Activated CD4-positive, alpha-beta T cell treated with anti-CD3 and anti-CD28 coated beads, Interleukin-2, Interleukin-6, amounts not matched to agents 100 ng/mL and 50 ng/mL, durations not matched to agents 16 hours and 8 hours (primary cell): ENCODE results near the gene PKP4.

ENCODE experiments used
- DNase-seq: peaks from one replicate; pipeline ENCODE4 v3.0.0-alpha.2; 2020

PKP4 gene

GRCh38 chr2:158600155-158600802 is 143.5 kb downstream of the PKP4 start:
- DNase-seq, result no peak

GRCh38 chr2:158602027-158602426 is 145.3 kb downstream of the PKP4 start:
- no peak for DNase-seq

DNA sequence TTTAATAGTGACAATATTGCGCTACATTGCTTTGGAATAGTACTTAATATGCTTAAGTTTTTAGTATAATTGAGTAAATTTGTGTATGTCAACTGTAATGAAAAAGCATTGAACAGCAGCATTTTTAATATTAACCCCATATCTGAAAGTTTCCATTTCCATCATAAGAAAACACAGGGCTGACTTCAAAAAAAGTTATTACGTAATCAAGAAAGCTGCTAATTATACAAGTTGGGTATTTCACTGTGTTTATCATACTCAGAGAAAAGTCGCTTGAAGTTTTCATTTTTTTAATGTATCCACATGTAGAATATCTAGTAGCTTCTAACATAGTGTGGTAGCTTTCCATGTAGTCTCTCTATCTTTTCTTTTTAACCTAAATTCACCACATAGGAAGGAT is 146.5 kb downstream of the PKP4 start:
- DNase-seq, result no peak

DNA sequence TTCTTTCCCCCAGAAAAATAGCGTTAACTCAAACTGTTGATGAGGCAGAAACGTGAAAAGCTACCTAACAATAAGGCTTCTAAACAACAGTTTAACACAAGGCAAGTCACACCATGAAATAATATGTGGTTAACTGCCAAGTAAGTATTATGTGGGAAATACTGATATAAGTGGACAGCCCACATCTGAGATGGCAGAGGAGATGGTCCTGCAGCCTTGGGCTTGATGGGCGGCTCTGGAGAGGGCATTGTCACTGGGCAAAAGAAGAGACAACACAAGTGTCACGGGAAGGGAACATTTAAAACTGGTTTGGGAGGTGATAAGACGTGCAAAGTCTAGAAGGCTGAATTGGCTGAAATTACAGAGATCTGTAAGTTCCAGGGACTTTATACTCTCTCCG is 147.2 kb downstream of the PKP4 start:
- no peak for DNase-seq

GRCh38 chr2:158610059-158610458 is 153.3 kb downstream of the PKP4 start:
- DNase-seq, result no peak

DNA sequence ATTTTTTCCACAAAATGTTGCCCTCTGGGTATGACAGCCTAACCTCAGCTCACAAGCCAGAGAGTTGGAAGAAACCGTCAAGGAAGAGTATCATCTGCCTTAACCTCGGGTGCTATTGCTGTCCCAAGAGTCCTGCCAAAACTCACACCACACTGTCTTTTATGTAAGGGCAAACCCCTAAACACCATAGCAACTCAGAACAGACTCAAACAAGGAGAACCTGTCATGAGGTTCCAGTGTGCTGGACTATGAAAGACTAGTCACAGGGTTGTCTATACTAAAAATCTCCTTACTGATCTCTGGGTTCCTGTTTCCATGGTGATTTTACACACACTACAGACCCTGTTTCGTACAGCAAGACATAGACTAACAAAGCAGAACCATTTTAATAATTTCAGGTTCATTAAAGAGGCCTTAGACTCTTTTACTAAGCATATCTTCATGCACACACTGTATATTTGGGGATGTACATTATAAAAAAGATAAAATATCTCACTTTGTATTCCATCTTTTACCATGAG is 159.8 kb downstream of the PKP4 start:
- no peak for DNase-seq

- DNase-seq, result no peak
Measured at GRCh38 chr2:158618891-158619490, 162.2 kb downstream of the PKP4 start.

- peak; percentile 12 for DNase-seq
Measured at GRCh38 chr2:158619496-158619895, 162.7 kb downstream of the PKP4 start.

GRCh38 chr2:158620656-158621055 is 163.9 kb downstream of the PKP4 start:
- DNase-seq, result no peak

DNA sequence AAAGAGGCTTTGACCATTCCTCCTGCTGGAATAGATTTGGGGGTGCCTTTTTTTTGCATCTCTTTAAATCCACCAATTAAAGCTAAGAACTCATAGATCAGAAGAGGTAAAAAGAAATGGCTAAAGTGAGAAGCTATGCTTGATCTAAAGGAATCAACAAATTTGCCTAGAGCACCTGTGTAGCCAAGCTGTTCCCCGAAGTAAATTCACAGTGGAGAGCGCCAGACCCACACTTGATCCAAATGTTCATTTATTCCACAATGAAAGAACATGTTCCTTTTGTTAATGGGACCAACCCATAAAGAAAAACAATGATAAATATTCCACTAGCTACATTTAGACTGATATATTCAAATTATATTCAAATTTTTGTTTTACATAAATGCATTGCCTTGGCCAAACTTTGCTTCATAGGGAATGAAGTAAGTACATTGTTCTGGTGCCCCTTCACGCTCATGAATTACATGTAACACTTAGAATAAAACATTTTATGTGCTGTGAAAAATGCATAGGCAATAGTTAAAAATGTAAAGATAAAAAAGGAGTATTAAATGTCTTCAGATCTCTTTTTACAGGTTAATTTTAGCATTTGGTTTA is 167.4 kb downstream of the PKP4 start:
- no peak for DNase-seq

DNA sequence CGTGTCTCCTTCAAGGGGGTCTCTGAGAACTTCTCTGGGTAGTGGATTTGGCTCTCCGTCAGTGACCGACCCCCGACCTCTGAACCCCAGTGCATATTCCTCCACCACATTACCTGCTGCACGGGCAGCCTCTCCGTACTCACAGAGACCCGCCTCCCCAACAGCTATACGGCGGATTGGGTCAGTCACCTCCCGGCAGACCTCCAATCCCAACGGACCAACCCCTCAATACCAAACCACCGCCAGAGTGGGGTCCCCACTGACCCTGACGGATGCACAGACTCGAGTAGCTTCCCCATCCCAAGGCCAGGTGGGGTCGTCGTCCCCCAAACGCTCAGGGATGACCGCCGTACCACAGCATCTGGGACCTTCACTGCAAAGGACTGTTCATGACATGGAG is 168.2 kb downstream of the PKP4 start:
- no peak for DNase-seq

DNA sequence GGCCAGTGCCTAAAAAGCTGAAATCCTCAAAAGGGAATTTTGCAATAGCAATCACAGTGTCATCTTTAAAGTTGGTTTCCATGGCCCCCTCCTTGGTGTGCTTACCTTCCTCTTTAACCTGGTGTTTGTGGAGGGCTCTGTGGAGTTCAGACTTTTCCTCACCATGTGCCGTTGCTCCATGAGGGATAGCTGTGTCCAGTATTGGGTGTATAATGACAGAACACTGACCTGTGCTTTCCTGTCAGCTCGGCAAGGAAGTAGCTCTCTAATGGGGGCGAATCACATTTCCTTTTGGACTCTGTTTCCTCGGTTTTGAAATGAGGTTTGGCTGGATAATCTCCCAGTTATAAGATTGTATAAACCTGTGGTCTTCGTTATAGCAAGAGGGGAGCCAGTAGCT is 172.4 kb downstream of the PKP4 start:
- DNase-seq, result no peak

GRCh38 chr2:158633261-158633660 is 176.5 kb downstream of the PKP4 start:
- no peak for DNase-seq

- no peak for DNase-seq
Measured at GRCh38 chr2:158634627-158635026, 177.9 kb downstream of the PKP4 start.

GRCh38 chr2:158635961-158636601 is 179.3 kb downstream of the PKP4 start:
- no peak for DNase-seq

- no peak for DNase-seq
Measured at GRCh38 chr2:158637357-158637756, 180.6 kb downstream of the PKP4 start.

GRCh38 chr2:158644139-158644538 is 187.4 kb downstream of the PKP4 start:
- DNase-seq, result no peak

DNA sequence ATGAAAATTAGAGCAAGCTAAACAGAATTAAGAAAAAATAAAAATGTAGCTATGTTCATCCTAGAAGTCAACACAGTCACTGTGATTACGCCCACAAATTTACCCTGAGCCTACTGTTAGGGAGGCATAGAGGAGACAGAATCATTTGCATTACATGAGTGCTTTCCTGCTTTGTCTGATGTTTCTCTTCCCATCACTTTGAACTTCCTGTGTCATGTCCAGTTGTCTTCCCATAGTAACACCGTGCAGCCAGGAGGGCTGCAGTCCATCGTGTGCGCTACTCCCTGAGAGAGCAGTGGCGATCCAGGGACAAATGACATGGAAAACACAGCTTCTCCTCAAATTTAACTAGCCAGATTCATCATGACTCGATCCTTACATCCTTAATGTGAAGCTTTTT is 188.5 kb downstream of the PKP4 start:
- DNase-seq, result no peak

GRCh38 chr2:158647436-158648231 is 190.9 kb downstream of the PKP4 start:
- DNase-seq, result no peak

DNA sequence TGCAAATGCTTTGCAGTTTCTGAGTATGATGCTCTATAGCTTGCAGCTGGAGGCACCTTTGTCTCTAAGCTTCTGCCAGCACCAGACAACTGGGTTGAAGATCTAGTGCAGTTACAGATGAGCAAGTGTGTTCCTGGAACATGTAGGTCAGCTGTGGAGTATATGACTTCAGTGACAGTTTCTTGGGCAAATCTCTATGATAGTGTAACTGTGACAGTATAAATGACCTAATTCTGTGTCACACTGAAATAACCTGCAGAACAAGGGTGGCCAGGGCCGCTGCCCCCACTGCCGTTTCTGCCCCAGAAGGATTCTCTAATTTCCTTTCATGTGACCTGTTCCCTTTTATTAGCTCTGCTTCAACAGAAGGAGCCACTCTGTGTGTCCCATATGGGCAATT is 193.1 kb downstream of the PKP4 start:
- no peak for DNase-seq

- no peak for DNase-seq
Measured at GRCh38 chr2:158650646-158651357, 194.1 kb downstream of the PKP4 start.

GRCh38 chr2:158651358-158652057 is 194.8 kb downstream of the PKP4 start:
- no peak for DNase-seq
